Measurements from ENCODE around the gene ACAD11.
"Not testable (repeated sequence)": the region's sequence is repeated elsewhere in the genome, so short reads cannot be mapped to it uniquely, and the experiment has no call there.

Gene ACAD11

DNA sequence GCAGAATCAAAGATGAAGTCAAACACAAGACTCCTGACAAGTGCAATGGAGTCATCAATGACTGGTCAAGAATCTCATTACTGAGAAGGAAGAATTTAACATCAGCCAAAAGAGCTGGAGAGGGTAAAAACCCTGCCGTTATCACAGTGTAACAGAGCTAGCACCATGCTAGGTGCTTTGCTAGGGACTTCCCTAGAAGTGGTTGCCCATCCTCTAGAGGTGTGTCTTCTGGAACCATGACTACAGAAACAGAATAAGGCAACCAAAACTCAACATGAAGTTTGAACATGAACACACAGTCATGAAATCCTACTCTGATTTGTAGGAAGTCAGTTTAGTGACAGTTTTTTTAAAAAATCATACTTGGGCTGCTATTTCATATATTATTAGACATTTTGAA lies 9.5 kb downstream of the ACAD11 start:
- no peak for DNase-seq

DNA sequence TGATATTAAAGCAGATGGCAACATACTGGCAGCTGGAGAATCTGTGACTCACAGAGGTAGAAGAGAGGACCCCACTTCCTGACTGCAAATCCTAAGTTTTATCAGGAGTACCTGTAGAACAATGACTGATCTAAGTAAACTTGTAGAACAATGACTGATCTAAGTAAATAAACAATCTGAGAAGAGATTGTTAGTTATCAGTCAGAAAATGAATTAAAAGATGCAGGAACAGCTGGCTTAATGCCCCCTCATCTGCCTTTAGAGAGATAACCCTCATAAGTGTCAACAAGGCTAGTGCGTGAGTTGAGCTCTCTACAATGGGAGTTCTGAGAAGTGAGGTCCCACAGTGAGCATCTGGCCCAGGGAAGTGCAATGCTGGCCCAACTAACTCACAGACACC lies 14.6 kb downstream of the ACAD11 start:
- no peak for DNase-seq

DNA sequence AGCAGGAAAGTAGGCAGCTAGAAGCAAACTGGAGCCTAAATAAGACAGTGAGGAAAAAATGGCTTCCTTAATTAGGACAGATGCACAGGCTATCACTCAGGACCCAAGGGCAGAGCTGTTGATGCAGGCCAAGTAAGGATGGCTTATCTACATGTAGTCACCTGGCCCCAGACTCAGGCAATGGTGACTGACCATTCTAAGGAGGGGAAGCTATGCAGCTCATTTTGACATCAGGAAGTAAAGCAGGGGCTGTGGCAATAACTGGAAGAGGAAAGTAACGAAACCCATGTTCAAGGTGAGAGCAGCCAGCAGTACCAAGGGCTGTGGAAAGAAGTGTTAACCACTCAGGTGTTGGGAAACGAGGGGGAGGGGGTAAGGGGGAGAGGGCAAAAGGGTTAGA lies 16.2 kb downstream of the ACAD11 start:
- DNase-seq, result no peak

DNA sequence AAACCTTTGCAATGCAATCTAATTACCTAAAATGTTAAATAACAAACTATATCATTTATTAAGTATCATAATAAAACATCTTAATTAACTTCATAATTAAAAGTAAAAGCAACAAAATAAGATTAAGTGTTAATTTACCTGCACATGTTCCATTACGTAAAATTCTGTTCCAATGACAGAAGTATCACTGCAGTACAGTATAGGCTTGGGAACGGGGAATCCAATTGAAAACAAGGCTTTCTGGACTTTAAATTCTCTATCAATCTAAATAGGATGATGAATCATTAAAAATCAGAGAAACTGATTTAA lies 17.1 kb downstream of the ACAD11 start:
- no peak for DNase-seq

DNA sequence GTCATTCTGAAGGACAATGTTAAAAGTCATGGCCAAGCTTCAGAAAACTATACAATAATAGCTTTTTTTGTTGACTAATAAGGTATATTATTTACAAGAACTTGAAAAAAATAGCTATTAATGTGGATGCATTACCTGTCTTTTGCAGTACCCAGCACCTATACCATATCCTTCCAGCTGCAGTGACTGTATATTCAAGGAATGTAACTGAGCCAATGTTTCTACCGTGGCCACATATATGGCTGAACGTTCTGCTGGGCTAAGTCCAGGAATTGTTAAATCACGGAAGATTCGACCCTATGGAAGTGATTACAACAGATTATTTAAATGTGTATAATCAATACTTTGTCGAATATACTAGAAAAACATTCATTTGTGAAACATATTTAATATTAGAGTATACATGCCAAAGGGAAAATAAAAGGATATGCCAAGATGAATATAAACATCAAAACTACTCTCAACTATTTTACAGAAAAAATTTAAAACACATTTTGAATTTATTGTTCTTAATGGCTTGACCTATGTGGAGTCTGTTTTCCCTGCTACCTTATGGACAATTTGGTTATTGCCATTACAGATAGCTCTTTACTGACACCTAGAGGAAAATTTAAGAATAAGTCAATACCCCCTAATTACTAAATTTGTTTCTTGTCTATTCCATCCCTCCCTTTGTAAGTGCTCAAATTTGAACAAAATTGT lies 17.6 kb downstream of the ACAD11 start:
- DNase-seq, result peak; percentile 47

DNA sequence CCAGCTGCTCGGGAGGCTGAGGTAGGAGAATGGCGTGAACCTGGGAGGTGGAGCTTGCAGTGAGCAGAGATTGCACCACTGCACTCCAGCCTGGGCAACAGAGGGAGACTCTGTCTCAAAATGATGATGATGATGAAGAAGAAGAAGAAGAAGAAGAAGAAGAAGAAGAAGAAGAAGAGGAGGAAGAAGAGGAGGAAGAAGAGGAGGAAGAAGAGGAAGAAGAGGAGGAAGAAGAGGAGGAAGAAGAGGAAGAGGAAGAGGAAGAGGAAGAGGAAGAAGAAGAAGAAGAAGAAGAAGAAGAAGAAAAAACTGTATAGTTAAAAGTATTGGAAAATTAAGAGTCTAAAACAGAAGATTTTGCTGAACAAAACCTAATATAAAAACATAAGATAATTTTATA lies 18.2 kb downstream of the ACAD11 start:
- DNase-seq, result not testable (repeated sequence)

DNA sequence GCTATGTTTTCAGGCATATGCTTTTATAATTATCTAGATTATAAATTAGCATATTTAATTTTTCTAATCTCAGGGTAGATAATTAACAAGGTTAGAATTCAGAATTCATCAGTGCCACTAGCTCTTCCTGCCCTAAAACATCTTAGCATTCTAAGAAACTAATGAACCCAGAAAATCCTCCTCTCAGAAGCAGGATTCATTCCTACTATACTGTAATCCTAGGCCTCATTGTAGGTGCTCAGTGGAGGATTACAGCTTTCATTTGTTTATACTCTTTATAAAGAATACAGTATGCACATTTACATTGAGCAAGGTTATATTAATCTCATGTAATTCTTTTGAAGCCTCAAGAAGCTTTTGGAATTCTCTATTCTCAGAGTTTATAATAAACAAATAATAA lies 20.9 kb downstream of the ACAD11 start:
- DNase-seq, result no peak

DNA sequence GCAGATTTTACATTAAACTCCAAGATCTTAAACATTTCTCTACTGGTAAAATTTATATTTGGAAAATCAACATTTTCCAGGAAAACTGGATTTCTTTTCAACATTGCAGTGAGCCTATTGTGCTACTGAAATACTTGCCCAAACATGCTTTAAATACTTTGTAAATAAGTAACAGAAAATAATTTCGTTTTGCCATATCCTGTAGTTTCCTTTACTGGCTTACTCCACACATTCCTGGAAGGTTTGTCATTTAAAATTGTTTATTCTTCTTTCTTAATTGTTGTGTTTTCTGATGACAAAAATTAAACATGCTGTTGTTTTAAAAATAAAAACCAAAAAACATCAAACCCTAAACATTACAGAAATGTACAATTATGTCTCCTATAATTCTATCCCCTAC lies 22.0 kb downstream of the ACAD11 start:
- no peak for DNase-seq

DNA sequence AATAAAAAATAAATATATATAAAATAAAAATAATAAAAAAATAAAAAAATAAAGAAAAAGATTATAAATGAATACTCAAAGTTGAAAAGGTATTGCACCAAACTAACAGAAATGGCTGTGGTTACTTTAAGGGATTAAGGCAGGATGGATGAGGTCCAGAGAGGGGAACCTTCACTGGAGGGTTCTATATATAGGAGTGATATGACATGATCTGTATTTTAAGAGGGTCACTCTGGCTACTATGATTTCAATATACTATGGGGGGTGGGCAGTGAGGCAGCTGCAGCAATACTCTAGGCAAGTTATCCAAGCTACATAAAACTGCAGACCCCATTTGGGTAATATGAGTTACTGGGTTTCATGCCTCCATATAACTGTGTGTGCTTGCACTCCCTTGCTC lies 24.6 kb downstream of the ACAD11 start:
- DNase-seq, result no peak

DNA sequence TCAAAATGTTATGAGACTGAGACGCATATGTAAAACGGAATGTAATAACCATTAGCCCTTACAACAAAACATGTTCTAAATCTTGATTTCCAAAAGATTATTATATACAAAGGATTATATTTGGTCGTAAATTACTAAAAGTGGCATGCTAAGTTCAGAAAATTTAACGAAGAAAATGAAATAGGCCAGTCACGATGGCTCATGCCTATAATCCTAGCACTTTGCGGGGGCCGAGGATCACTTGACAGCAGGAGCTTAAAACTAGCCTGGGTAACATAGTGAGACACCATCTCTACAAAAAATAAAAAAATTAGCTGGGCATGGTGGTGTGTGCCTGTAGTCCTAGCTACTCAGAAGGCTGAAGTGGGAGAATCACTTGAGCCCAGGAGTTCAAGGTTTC lies 29.0 kb downstream of the ACAD11 start:
- no peak for DNase-seq

DNA sequence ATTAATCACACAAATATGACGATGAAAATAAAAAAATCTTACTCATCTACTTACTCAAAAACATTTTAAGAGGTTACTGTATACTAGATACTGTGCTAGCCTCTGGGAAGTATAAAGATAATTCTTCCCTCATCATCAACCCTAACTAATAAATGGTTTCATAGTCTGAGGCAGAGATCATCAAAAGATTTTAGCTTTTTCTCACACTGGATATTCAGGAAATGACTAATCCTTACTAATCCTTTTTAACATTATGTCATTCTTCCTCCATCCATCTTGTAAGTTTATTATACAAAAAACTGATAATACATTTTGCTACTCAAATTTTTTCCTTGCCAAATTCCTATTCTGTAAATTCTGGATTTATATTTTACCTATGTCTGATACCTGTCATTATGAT lies 29.7 kb downstream of the ACAD11 start:
- no peak for DNase-seq

DNA sequence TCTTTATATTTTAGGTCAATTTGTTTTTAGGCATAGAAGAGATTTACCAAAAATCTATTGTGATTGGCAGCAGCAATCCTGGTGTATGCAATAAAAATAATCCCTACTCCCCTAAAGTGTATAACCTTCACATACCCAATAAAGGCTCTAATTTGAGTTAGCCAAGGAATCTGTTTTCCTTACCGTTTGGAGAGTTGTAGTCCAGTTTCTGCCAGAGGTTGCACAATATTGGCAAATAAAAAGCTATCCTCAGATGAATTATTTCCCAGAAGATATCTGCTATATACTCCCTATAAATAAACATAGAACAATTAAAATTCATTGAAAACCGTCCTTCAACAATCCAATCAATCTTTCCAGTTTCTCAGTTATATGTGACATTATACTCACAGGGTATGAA lies 31.5 kb downstream of the ACAD11 start:
- no peak for DNase-seq

DNA sequence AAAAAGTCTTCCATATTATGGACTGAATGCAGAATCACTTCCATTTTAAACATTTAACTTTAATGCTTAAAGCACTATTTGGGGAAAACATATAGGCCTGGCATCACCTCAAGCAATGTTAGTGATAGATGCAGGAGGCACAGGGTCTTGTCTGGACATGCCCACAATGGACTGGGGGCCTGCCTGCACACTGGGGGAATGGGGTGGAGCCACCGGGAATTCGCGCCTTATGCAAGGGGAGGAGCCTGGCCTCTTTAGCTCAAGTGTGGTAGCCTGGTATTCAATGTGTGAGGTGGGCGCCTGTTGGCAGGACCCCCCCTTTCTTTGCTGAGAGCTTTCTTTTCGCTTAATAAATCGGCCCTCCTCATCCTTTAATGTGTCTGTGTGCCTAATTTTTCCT lies 32.7 kb downstream of the ACAD11 start:
- DNase-seq, result no peak

DNA sequence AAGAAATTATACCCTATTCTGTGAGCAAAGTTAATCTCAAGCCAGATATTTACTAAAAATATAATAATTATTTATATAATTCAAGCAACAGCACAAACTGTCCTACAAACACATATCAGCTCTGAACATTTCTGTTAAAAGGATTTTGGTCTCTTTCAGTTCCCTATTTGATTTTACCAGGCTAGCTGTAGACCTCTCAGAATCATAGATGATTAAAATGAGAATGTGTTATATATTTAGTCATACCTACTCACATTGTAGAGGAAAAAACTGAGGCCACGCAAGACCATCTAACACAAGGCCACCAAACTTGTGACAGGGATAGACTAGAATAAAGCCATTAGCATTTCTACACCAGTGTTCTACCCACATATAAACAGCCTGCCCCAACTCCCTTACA lies 34.0 kb downstream of the ACAD11 start:
- DNase-seq, result no peak

DNA sequence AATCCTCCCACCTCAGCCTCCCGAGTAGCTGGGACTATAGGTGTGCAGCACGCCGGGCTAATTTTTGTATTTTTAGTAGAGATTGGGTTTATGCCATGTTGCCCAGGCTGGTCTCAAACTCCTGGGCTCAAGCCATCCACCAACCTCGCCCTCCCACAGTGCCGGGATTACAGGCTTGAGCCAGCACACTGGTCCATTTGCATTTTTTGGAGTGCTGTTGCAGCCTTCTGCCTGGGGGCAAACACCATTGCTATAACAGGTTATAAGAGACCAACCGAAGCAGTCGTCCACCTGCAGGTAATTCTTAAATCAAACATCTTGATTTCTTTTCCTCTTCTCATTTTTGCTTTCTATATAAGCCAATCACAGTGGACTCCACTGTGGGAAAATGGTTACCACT lies 34.8 kb downstream of the ACAD11 start:
- DNase-seq, result no peak

DNA sequence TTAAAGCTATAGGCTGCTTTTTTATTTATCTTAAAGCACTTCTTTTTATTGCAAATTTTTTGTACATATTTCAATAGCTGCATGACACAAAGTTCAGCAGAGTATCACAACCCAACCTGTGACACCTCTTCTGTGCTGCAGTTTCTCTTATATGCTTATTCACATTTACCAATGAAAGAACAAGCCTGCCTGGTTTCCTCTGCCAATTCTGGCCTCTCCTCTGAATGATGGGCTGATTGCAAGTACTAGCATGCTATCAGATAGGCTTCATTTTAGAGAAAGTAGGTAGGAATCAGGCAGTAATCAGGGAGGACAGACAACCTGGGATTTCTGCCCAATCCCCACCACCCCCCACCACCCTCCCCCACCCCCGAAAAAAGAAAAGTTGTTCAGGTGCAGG lies 36.0 kb downstream of the ACAD11 start:
- DNase-seq, result no peak

DNA sequence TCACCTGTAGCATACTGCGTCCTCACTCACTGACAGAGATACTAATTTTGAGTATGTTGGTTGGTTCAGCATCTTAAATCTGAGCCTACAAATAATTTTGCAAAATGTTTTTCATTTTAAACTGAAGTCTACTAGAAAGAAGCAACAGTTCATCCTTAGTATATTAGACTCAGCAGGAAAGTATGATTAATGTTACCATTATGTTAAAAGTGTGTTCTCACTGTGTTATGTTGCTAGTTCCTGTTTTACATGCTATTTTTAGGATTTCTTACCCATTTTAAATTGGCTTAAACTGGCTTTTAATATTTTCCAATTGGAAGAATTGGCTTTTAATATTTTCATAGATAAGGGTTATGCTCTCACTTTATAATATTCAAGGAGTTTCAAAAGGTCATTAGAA lies 36.8 kb downstream of the ACAD11 start:
- DNase-seq, result no peak

DNA sequence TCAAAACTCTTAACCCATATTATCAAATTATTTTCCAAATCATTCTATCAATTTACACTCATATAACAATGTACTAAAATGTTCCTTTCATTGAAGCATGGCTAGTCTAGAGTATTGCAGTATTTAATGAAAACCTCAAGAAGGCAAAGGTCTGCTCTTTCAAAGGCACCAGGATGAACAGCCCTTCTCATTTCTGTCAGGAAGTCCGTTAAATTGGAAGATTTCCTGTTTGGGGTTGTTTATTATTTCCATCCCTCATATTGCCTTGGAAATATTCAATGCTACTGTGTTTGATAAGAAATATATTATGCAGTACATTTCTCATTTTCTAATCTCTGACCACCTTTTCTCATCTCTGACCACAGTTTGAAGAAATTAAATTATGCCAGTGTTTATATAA lies 37.5 kb downstream of the ACAD11 start:
- DNase-seq, result no peak

DNA sequence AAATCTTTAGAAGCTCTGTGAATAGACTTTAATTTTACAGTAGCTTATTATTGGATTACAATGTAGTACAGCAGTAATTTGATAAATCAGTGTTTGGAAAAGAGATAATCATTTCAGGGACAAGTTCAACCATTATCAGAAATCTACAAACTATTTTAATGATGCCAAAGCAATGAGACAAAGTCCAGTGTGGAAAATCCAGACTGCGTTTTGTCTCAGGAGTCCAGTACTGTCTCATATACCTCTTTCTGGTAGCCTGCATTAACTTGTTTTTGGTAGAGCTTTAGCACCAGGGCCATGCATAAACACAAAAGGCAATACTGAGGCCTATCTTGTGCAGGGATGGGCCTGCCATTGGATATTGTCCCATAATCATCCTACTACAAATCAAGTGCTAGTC lies 42.8 kb downstream of the ACAD11 start:
- DNase-seq, result no peak

DNA sequence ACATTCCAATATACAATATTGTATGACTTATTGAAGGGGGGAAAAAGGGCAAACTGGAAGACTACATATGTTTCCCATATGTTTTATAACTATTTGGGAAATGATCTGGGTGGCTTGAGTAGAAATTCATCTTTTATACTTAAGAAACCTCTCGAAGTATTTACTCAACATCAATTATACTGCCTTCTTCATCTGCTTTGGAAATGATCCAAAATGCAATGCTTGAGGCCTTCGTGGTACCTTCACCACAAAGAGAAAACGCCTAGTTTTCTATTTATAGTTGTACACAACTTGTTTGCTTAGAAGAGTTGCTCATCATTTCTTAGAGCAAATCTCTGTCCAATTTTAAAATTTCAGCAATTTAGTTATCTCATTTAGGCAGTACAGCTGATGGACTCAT lies 43.7 kb downstream of the ACAD11 start:
- no peak for DNase-seq

DNA sequence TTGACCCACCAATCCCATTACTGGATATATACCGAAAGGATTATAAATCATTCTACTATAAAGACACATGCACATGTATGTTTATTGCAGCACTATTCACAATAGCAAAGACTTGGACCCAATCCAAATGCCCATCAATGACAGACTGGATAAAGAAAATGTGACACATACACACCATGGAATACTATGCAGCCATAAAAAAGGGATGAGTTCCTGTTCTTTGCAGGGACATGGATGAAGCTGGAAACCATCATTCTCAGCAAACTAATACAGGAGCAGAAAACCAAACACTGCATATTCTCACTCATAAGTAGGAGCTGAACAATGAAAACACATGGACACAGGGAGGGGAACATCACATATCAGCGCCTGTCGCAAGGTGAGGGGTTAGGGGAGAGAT lies 44.3 kb downstream of the ACAD11 start:
- DNase-seq, result not testable (repeated sequence)

DNA sequence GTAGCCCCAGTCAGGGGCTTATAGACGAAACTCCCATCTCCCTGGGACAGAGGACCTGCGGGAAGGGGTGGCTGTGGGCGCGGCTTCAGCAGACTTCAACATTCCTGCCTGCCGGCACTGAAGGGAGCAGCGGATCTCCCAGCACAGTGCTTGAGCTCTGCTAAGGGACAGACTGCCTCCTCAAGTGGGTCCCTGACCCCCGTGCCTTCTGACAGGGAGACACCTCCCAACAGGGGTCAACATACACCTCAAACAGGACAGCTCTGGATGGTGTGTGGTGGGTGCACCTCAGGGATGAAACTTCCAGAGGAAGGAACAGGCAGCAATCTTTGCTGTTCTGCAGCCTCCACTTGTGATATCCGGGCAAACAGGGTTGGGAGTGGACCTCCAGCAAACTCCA lies 53.0 kb downstream of the ACAD11 start:
- not testable (repeated sequence) for DNase-seq

DNA sequence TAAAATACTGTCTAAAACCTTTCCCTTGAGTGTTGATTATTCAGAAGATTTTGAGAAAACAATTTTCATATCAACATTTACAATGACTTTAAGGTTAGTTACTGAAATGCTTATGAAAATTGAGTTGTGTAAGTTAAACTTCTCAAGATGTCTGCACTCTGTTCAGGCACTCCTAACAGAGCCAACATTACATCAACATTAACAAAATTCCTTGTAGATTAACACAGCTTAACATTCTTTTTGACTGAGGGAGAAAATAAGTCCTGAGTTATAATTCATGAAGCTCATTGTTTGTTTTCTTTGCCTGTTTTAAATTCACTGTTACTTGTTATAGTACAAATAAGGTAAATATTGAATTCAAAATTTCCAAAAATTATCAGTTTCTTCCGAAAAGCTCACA lies 53.5 kb downstream of the ACAD11 start:
- DNase-seq, result no peak

DNA sequence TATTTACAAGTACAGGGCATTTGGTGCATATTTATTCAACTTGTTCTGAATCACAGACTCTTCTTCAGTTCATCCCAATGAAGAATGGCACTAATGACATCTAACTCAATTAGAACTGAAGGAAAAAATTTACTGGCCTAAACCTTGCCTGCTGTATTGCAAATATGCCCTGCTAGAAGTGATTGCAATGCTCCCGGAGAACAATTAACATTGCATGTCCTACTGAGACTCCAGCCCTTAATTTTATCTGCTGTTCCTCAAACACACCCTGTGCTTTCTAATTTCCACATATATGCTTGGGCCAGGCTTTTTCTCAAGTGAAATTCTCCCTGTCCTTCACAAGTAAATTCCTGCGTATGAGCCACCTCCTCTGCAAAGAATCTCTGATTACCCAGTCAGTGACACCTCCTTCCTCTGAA lies 54.2 kb downstream of the ACAD11 start:
- no peak for DNase-seq

DNA sequence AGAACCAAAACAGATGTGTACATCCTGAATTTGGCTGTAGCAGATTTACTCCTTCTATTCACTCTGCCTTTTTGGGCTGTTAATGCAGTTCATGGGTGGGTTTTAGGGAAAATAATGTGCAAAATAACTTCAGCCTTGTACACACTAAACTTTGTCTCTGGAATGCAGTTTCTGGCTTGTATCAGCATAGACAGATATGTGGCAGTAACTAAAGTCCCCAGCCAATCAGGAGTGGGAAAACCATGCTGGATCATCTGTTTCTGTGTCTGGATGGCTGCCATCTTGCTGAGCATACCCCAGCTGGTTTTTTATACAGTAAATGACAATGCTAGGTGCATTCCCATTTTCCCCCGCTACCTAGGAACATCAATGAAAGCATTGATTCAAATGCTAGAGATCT lies 59.0 kb downstream of the ACAD11 start:
- not testable (repeated sequence) for DNase-seq

DNA sequence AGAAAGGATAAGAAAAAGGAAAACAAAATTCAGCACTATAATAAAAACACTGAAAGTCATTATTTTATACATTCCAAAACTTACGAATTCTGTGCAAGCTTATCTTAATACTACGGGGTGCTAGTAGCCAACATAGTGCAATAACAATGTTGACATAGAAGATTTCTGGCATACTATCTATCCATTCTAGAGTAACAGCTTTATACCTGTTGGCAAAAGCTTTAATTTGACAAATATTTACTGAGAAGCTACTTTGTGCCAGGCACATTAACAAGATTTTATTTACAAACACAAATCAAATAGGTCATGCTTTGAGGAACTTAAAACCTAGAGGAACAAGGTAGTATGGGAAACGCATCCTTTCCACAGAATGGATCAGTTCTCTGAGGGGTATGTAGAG lies 61.4 kb downstream of the ACAD11 start:
- DNase-seq, result no peak

Measured in activated CD4-positive, alpha-beta T cell treated with anti-CD3 and anti-CD28 coated beads, Interleukin-2, amount 50 U/mL, for 16 hours (primary cell).